ENCODE results near the gene GNA12. TPM values are rescaled to one million over a fixed set of nuclear protein-coding genes. Genes with fewer than 3 reads are reported as not detected.

GNA12 gene
- total RNA-seq, 2 experiments from 2014 or later: 14.4 to 18.6 TPM

- peaks cover 13% of the 10 kb centered on the region for H3K4me1 Mint-ChIP-seq
These were observed 28.2 kb downstream of the GNA12 start for GRCh38 chr7:2815875-2816245.

GRCh38 chr7:2814946-2815874 lies 28.9 kb downstream of the GNA12 start:
- Mint-ChIP-seq H3K9me3 (ENCODE audit: low read depth) (no peaks in the 10 kb centered on the region), H3K4me3 (no peak overlapping the region), H3K4me1 (peaks cover 13% of the 10 kb centered on the region), H3K27me3 (no peaks in the 10 kb centered on the region), H3K27ac (no peak overlapping the region), H3K36me3 (no peaks in the 10 kb centered on the region)
- CTCF ChIA-PET: no interaction called here
- ATAC-seq: no peak
- DNase-seq: no peak

More at GRCh38 chr7:2815875-2816245, 28.2 kb downstream of the GNA12 start:
- no peak for ATAC-seq
- H3K9me3 Mint-ChIP-seq (ENCODE audit: low read depth): no peaks in the 10 kb centered on the region
- no peak overlapping the region for H3K4me3 Mint-ChIP-seq
- no peak for DNase-seq
- no peak overlapping the region for H3K27ac Mint-ChIP-seq
- no peaks in the 10 kb centered on the region for H3K27me3 Mint-ChIP-seq
- H3K36me3 Mint-ChIP-seq: no peaks in the 10 kb centered on the region
- CTCF ChIA-PET: no interaction called here

GRCh38 chr7:2814186-2814945 lies 29.7 kb downstream of the GNA12 start:
- no peak for DNase-seq
- CTCF ChIA-PET: no interaction called here
- Mint-ChIP-seq H3K4me1 (peaks cover 7% of the 10 kb centered on the region), H3K27me3 (no peaks in the 10 kb centered on the region), H3K27ac (no peak overlapping the region), H3K4me3 (no peak overlapping the region), H3K9me3 (ENCODE audit: low read depth) (no peaks in the 10 kb centered on the region), H3K36me3 (no peaks in the 10 kb centered on the region)
- no peak for ATAC-seq

- CTCF ChIA-PET: no interaction called here
- ATAC-seq: no peak
- no peak for DNase-seq
- H3K27ac Mint-ChIP-seq: no peak overlapping the region
- no peaks in the 10 kb centered on the region for H3K9me3 Mint-ChIP-seq (ENCODE audit: low read depth)
- H3K4me1 Mint-ChIP-seq: no peaks in the 10 kb centered on the region
- no peaks in the 10 kb centered on the region for H3K27me3 Mint-ChIP-seq
- no peak overlapping the region for H3K4me3 Mint-ChIP-seq
- no peaks in the 10 kb centered on the region for H3K36me3 Mint-ChIP-seq
These were observed 30.5 kb downstream of the GNA12 start for GRCh38 chr7:2813350-2814185.

GRCh38 chr7:2812831-2813230 lies 31.3 kb downstream of the GNA12 start:
- Mint-ChIP-seq H3K4me1 (no peaks in the 10 kb centered on the region), H3K4me3 (no peak overlapping the region), H3K27me3 (no peaks in the 10 kb centered on the region), H3K36me3 (no peaks in the 10 kb centered on the region), H3K9me3 (ENCODE audit: low read depth) (no peaks in the 10 kb centered on the region), H3K27ac (no peak overlapping the region)
- CTCF ChIA-PET: no interaction called here
- no peak for ATAC-seq
- no peak for DNase-seq

GRCh38 chr7:2812114-2812487 lies 32.0 kb downstream of the GNA12 start:
- DNase-seq (no peak), ATAC-seq (no peak)
- no peak overlapping the region for H3K27ac Mint-ChIP-seq
- H3K4me1 Mint-ChIP-seq: no peaks in the 10 kb centered on the region
- no peaks in the 10 kb centered on the region for H3K36me3 Mint-ChIP-seq
- no peaks in the 10 kb centered on the region for H3K27me3 Mint-ChIP-seq
- H3K9me3 Mint-ChIP-seq (ENCODE audit: low read depth): no peaks in the 10 kb centered on the region
- H3K4me3 Mint-ChIP-seq: no peak overlapping the region
- CTCF ChIA-PET: no interaction called here

- Mint-ChIP-seq H3K4me1 (no peaks in the 10 kb centered on the region), H3K27me3 (no peaks in the 10 kb centered on the region), H3K9me3 (ENCODE audit: low read depth) (no peaks in the 10 kb centered on the region), H3K27ac (no peak overlapping the region), H3K4me3 (no peak overlapping the region), H3K36me3 (no peaks in the 10 kb centered on the region)
- DNase-seq (no peak), ATAC-seq (no peak)
- CTCF ChIA-PET: no interaction called here
These were observed 32.5 kb downstream of the GNA12 start for GRCh38 chr7:2811476-2812113.

GRCh38 chr7:2810682-2811415 lies 33.3 kb downstream of the GNA12 start:
- H3K4me3 Mint-ChIP-seq: no peak overlapping the region
- ATAC-seq (no peak), DNase-seq (no peak)
- no peaks in the 10 kb centered on the region for H3K9me3 Mint-ChIP-seq (ENCODE audit: low read depth)
- CTCF ChIA-PET: no interaction called here
- H3K27ac Mint-ChIP-seq: no peak overlapping the region
- no peaks in the 10 kb centered on the region for H3K36me3 Mint-ChIP-seq
- H3K4me1 Mint-ChIP-seq: no peaks in the 10 kb centered on the region
- H3K27me3 Mint-ChIP-seq: no peaks in the 10 kb centered on the region

GRCh38 chr7:2809903-2810625 lies 34.0 kb downstream of the GNA12 start:
- H3K9me3 Mint-ChIP-seq (ENCODE audit: low read depth): no peaks in the 10 kb centered on the region
- H3K27ac Mint-ChIP-seq: no peak overlapping the region
- DNase-seq (no peak), ATAC-seq (no peak)
- CTCF ChIA-PET: no interaction called here
- no peak overlapping the region for H3K4me3 Mint-ChIP-seq
- H3K27me3 Mint-ChIP-seq: no peaks in the 10 kb centered on the region
- no peaks in the 10 kb centered on the region for H3K36me3 Mint-ChIP-seq
- no peaks in the 10 kb centered on the region for H3K4me1 Mint-ChIP-seq

- DNase-seq (no peak), ATAC-seq (no peak)
- no peaks in the 10 kb centered on the region for H3K36me3 Mint-ChIP-seq
- no peaks in the 10 kb centered on the region for H3K27me3 Mint-ChIP-seq
- H3K4me1 Mint-ChIP-seq: no peaks in the 10 kb centered on the region
- no peaks in the 10 kb centered on the region for H3K9me3 Mint-ChIP-seq (ENCODE audit: low read depth)
- CTCF ChIA-PET: no interaction called here
- H3K4me3 Mint-ChIP-seq: no peak overlapping the region
- H3K27ac Mint-ChIP-seq: no peak overlapping the region
These were observed 35.0 kb downstream of the GNA12 start for GRCh38 chr7:2808891-2809665.

GRCh38 chr7:2807845-2808772 lies 36.0 kb downstream of the GNA12 start:
- DNase-seq: no peak
- ATAC-seq: no peak
- no peaks in the 10 kb centered on the region for H3K27me3 Mint-ChIP-seq
- H3K27ac Mint-ChIP-seq: no peak overlapping the region
- H3K4me1 Mint-ChIP-seq: no peaks in the 10 kb centered on the region
- no peaks in the 10 kb centered on the region for H3K36me3 Mint-ChIP-seq
- CTCF ChIA-PET: interaction anchor here (0.5 kb wide), 1 partner anchor 344 kb away, joined by 3 read pairs; no protein-coding TSS in a partner anchor
- H3K4me3 Mint-ChIP-seq: no peak overlapping the region
- H3K9me3 Mint-ChIP-seq (ENCODE audit: low read depth): no peaks in the 10 kb centered on the region

Data from activated CD8-positive, alpha-beta memory T cell treated with anti-CD3 and anti-CD28 coated beads, Interleukin-2, amount 10 ng/mL, durations not matched to agents 7 days and 5 days (primary cell).